ENCODE data around the gene STOX1.

GRCh38 chr10:68861253-68861652 lies 33.9 kb downstream of the STOX1 start:
- no peak for TF ChIP-seq CTCF (IDR thresholded peaks at IDR 0.05; ENCODE audit: insufficient read depth, low read length, poor library complexity, severe bottlenecking)
- no peak for TF ChIP-seq EZH2phosphoT487 (conservative IDR thresholded peaks at IDR 0.05; ENCODE audit: low read length)

All from SU-DHL-6 (cell line).